Amniotic stem cell (primary cell): ENCODE data around the gene ERGIC1.
"Not testable (repeated sequence)": the region's sequence is repeated elsewhere in the genome, so short reads cannot be mapped to it uniquely, and the experiment has no call there.

Source experiments
- DNase-seq: peaks from one replicate; lab custom pipeline; 2025; lab: John Stamatoyannopoulos, UW

ERGIC1 gene

GRCh38 chr5:172800088-172800551 is 33.9 kb upstream of the ERGIC1 start:
- DNase-seq, result peak; percentile 35

GRCh38 chr5:172801179-172801671 is 32.8 kb upstream of the ERGIC1 start:
- peak; percentile 87 for DNase-seq

- DNase-seq, result no peak
These were observed 31.9 kb upstream of the ERGIC1 start for GRCh38 chr5:172802112-172802511.

- no peak for DNase-seq
These were observed 31.4 kb upstream of the ERGIC1 start for GRCh38 chr5:172802567-172803176.

GRCh38 chr5:172805018-172805683 is 28.9 kb upstream of the ERGIC1 start:
- no peak for DNase-seq

- no peak for DNase-seq
These were observed 28.3 kb upstream of the ERGIC1 start for GRCh38 chr5:172805736-172806255.

- peak; percentile 38 for DNase-seq
These were observed 27.0 kb upstream of the ERGIC1 start for GRCh38 chr5:172806897-172807672.

GRCh38 chr5:172807766-172808311 is 26.2 kb upstream of the ERGIC1 start:
- no peak for DNase-seq

- DNase-seq, result no peak
These were observed 24.3 kb upstream of the ERGIC1 start for GRCh38 chr5:172809774-172810173.

- DNase-seq, result not testable (repeated sequence)
These were observed 23.1 kb upstream of the ERGIC1 start for GRCh38 chr5:172810996-172811395.

GRCh38 chr5:172815631-172816030 is 18.4 kb upstream of the ERGIC1 start:
- no peak for DNase-seq

- peak; percentile 62 for DNase-seq
These were observed 17.0 kb upstream of the ERGIC1 start for GRCh38 chr5:172816925-172817562.

- DNase-seq, result no peak
These were observed 16.4 kb upstream of the ERGIC1 start for GRCh38 chr5:172817664-172818063.

GRCh38 chr5:172818081-172818480 is 16.0 kb upstream of the ERGIC1 start:
- no peak for DNase-seq

- no peak for DNase-seq
These were observed 14.5 kb upstream of the ERGIC1 start for GRCh38 chr5:172819569-172819968.

GRCh38 chr5:172820046-172820767 is 13.8 kb upstream of the ERGIC1 start:
- no peak for DNase-seq

- no peak for DNase-seq
These were observed 12.6 kb upstream of the ERGIC1 start for GRCh38 chr5:172821340-172821985.

GRCh38 chr5:172823840-172824362 is 10.2 kb upstream of the ERGIC1 start:
- no peak for DNase-seq

GRCh38 chr5:172825610-172826204 is 8.3 kb upstream of the ERGIC1 start:
- DNase-seq, result no peak

- DNase-seq, result no peak
These were observed 6.2 kb upstream of the ERGIC1 start for GRCh38 chr5:172827841-172828240.
